EH (cell line): ENCODE measurements around the gene PDE1C.

Experiments used
- DNase-seq: peaks from one replicate; pipeline ENCODE4 v3.0.0-alpha.2; 2015; ENCODE audit warnings: low read depth

The PDE1C gene

GRCh38 chr7:32070406-32071360, at the start of gene PDE1C:
PDE1C (minus strand) TSS chr7:32070407.
- DNase-seq = peak; percentile 48

DNA sequence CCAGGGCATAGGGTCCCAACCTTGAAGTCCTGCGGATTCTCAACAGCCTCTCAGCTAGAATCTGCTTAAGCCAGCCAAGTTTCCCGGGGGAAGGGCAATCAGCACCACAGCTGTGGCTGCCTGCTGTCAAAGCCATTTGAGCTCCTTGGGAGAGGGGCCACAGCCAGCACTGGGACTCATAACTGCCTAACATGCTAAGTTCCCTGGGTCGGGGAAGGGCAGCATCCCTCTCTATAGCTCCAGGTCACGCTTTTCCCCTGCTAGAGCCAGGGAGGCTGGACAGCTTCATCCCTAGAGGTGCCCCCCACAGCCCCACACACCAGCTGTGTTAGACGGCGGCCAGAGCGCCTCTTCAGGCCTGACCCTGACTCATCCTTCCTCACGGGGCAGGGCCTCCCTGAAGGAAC, 49.6 kb upstream of the PDE1C start:
- DNase-seq = no peak

GRCh38 chr7:32117837-32118236, 47.6 kb upstream of the PDE1C start:
- DNase-seq = peak; percentile 73

GRCh38 chr7:32116436-32116835, 46.2 kb upstream of the PDE1C start:
- DNase-seq = no peak

DNA sequence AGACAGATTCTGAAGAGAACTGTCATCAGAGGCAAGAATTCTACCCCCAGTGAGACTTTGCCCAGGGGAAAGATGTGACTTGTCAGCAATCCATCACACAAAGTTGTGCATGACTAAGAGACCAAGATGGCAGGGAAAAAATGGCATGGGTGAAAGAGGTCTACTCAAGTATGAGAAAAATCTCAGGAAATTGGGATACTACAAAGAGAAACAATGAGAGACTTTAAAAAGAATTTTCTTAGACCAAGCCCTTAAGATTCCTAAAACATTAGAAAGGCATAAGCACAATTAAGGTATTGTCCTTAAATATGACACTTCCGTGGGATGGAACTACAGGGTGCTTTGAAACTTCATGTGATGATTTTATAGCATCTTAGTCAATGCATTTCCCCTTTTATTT, 45.6 kb upstream of the PDE1C start:
- peak; percentile 98 for DNase-seq

DNA sequence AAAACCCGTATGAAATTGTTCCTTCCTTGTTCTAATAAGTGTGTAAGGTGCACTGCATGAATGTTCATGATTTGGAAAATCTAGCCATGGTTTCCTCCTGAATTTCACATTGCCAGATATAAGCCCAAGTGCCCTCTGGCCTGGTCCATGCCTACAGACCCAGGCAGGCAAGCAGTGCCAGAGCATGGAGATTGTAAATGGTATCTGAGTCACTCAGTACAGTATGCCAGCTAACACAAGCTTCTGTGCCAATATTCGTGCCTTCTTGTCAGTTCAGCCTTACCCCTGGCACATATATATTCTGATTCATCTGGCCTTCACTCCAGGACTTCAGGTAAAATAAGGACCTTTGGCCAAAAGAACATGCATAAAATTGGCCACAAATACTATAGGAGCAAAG, 38.4 kb upstream of the PDE1C start:
- DNase-seq = no peak

DNA sequence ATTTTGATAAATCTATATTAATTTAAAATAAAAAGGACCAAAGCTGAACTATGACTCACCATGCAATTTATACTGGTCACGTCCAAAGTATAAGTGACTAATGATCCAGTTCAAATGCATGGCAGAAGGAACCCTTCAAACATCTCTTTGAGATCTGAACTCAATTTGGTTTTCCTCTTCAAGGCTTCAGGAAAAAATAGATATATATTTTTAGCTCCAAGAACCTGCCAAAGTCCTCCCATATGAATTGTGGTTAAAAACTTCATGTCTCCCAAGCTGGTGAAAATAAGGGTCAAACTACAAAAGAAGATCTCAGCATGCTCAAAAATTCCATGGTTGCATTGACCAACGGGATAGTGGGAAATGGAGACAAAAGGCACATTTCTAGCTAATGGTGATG, 34.6 kb upstream of the PDE1C start:
- peak; percentile 36 for DNase-seq

DNA sequence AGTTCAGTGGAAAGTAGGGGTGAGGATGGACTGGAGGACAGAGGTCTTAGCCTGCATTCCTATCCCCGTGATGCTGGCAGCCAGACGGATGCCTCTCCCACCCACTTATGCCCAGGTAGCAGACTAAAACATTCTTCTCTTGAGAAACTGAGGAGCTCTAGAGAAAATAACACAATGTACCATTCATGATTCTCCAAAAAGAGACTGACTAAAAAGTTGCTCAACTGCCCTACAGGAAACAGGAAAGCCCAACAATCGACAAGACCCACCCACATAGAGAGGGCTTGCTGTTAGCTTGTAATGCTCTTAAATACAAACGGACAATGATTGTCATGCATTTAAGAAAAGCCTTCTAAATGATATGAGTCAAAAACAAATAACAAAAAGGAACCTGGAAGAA, 33.2 kb upstream of the PDE1C start:
- no peak for DNase-seq

DNA sequence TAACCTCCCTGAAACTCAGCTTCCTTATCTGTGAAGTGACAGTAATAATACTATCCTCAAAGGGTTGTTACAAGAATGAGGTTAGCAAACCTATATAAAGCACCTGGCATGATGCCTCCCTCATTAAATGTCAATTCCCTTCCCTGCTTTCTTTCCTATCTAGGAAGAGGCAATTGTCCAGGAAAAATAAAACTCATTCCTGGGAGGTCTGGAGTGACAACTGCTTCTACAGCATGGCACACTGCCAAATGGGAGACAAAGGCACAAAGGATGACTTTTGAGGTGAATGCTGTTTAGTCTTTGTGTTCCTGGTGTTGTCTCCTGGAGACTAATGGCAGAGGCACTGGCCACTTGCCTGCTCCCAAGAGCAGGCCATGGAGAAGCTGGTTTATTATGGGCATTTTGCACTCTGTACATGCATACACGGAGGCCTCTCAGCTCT, 32.2 kb upstream of the PDE1C start:
- DNase-seq = peak; percentile 37

- no peak for DNase-seq
These were observed 30.2 kb upstream of the PDE1C start for GRCh38 chr7:32100407-32100907.

- peak; percentile 29 for DNase-seq
These were observed 24.3 kb upstream of the PDE1C start for GRCh38 chr7:32094516-32094915.

GRCh38 chr7:32093415-32094408, 23.5 kb upstream of the PDE1C start:
- DNase-seq = peak; percentile 99

DNA sequence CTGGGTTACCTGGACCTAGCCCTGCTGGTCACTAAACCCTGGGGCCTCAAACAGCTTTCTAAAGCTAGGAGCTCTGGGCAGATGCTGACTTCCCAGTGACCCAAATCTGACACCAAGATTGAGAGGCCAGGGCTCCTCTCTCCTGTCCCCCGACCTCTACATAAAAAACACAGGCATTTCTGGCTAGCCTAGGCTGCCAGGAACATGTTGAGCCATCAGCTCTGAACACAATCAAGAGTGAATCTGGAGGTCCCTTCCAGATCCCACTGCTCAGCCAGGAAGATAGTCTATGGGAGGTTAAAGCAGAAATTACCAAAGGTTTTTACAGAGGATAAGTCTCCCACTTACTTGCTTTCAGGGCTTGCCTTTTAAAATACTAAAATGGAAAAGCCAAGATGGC, 22.1 kb upstream of the PDE1C start:
- DNase-seq = no peak

DNA sequence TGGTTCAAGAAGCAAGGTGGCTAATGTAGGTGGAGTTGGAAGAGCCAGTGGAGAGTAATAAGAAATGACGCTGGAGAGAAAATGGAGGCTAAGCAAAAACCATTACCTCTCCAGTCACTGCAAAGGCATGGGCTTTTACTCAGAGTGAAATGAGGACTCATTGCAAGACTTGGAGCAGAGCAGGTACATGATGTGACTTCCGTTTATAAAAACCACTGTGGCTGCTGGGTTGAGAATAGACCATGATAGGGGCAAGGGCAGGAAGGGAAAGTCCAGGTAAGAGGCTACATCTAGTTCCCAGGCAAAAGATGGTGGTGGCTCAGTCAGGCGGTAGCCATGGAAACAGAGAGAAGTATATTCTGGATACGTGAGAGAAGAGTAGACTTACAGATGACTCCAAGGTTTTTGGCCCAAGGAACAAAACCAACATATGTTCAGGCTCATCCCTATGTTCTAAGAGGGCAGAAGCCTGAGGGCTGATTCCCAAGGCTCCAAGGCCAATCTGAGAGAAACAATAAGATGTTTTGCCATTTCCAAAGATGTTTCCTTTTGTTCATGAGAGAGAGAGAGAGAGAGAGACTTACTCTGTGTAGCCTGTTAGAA, 21.5 kb upstream of the PDE1C start:
- DNase-seq = peak; percentile 38

DNA sequence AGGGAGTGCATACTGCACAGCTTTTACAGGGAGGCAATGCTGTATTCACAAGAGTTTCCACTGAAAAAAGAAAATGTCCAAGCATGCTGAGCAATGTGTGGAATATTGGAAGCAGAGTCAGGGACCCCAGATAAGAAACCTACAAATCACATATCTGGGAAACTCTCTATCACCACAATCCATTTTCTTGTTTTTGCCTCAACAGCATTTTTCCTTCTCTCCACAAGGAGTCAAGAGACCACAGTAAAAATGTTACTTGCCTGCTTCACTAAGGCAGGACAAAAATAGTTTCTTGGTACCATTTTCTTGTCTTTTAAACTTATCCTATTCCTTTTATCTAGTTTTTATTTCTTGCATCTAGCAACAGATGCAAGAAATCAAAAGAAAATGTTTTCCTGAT, 19.5 kb upstream of the PDE1C start:
- no peak for DNase-seq

DNA sequence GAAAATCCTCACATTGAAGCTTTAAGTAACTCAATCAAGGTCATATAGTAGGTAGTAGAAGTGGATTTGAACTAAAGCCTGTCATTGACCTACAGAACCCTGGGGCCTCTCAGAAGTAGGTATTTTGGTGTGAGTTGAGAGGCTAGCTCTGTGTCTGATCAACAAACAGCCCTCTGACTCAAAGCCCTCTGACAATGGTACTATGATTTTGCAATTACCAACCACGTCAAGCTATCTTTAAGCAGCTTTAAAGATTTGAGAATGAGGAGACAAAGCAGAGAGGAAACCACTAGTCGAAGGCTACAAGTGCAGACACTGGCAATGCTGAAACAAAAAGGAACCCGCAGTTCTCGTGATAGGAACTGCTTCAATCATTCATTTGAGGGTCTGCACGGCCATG, 19.0 kb upstream of the PDE1C start:
- DNase-seq = no peak

- DNase-seq = no peak
These were observed 18.3 kb upstream of the PDE1C start for GRCh38 chr7:32088451-32088881.

DNA sequence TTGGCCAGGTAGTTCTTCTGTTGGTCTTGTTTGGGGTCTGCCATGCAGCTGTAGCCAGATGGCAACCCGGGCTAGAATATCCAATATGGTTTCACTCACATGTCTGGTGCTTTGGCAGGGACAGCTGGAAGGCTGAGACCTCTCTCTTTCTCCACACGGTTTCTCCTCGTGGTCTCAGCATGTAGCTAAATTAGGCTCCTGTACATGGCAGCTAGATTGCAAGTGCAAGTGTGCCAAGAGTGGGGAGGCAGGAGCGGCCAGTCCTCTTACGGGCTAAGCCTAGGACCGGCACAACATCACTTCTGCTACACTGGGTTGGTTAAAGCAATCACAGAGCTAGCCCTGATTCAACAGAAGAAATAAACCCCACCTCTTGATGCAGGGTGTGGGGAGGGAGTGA, 9.3 kb upstream of the PDE1C start:
- DNase-seq = no peak

DNA sequence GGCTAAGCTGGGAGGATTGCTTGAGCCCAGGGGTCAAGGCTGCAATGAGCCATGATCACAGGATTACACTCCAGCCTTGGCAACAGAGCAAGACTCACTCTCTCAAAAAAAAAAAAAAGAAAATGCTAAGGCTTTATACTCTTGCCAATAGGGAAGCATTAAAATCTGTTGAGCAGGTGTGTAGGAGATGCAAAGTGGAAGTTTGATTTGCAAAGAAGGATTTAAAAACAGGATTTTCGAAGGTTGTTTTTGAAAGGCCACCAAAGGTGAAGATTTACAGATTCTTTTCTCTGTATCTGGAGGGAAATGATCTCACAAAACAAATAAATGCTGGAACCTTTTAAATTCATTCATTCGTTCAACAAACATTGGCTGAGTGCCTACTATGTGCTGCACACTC, 8.6 kb upstream of the PDE1C start:
- DNase-seq = no peak

- DNase-seq = no peak
These were observed 7.6 kb upstream of the PDE1C start for GRCh38 chr7:32077806-32078205.

DNA sequence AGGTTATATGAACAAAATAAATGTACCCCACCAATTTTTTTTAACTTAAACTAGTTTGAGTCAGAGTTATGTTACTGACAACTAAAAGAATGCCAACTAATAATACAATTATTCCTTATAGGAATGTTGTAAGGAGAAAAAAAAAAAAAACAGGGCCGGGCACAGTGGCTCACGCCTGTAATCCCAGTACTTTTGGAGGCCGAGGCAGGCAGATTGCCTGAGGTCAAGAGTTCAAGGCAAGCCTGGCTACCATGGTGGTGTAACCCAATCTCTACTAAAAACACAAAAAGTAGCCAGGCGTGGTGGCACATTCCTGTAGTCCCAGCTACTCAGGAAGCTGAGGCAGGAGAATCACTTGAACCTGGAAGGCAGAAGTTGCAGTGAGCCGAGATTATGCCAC, 6.6 kb upstream of the PDE1C start:
- peak; percentile 86 for DNase-seq

GRCh38 chr7:32075612-32076011, 5.4 kb upstream of the PDE1C start:
- DNase-seq = no peak
